Superior temporal gyrus (tissue), 1 donor: ENCODE data around the gene SLC19A1.
"Not testable (repeated sequence)": the region's sequence is repeated elsewhere in the genome, so short reads cannot be mapped to it uniquely, and the experiment has no call there.

ENCODE experiments used
- DNase-seq: peaks from one replicate; pipeline ENCODE4 v3.0.0-alpha.2; 2016; ENCODE audit errors: extremely low spot score

SLC19A1 gene

GRCh38 chr21:45576838-45577737 lies 34.8 kb upstream of the SLC19A1 start:
- no peak for DNase-seq

DNA sequence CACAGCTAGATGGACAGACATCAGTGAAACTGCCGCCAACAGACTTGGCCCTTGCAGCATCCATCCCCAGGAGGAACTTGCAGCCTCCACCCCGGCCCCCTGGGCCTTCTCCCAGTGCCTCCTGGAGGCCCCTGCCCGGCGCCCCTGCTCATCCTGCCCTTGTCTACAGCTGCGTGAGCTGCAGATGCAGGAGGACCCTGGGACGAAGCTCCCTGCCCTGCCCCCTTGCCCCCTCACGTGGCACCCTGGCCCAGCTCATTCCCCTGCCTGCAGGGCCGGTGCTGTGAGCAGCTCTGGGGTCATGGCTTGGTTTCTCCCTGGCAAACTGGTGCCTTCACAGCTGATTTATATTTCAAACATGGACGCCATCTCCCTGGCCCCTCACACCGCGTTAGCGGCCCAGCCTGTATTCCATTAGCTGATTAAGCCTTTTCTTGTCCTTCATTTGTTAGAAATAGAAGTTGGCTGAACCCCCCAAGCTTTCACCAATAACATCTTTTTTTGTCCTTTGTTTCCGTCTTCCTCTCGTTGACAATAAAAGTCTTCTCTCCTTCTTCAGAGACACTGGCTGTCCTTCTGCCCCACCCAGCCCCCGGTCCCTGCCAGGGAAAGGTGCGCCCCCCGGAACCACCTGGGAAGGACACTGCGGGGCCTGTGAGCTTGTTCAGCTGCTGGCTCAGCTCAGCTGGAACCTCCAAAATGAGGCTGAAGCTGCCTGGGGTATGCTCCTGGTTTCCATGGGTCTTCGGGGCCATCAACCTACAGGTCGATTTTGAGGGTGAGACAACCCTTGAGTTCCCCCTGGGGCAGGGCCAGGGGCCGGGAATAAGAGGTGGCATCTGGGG lies 34.0 kb upstream of the SLC19A1 start:
- no peak for DNase-seq

- DNase-seq: no peak
Observed at GRCh38 chr21:45575304-45575992, 33.2 kb upstream of the SLC19A1 start.

- DNase-seq: no peak
Observed at GRCh38 chr21:45574691-45575090, 32.5 kb upstream of the SLC19A1 start.

DNA sequence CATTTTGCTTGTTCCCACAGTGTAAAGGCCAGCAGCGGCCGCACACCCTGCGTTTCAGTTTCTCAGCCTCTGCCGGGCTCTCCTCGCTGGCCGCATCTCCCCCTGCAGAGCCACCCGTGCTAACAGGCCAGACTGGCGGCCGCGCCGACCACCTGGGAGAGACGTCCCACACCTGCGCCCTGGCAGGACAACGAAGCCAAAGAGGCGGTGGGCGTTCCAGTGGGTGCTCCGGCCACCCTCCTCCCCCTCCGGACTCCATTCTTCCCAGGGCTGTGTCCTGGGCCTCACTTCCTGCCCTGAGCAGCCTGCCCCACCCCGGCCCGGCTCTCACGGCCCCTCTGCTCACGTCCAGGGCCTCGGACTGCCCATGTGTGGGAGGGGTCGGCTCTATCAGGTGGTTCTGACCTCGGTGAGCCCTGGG lies 31.9 kb upstream of the SLC19A1 start:
- DNase-seq: no peak

DNA sequence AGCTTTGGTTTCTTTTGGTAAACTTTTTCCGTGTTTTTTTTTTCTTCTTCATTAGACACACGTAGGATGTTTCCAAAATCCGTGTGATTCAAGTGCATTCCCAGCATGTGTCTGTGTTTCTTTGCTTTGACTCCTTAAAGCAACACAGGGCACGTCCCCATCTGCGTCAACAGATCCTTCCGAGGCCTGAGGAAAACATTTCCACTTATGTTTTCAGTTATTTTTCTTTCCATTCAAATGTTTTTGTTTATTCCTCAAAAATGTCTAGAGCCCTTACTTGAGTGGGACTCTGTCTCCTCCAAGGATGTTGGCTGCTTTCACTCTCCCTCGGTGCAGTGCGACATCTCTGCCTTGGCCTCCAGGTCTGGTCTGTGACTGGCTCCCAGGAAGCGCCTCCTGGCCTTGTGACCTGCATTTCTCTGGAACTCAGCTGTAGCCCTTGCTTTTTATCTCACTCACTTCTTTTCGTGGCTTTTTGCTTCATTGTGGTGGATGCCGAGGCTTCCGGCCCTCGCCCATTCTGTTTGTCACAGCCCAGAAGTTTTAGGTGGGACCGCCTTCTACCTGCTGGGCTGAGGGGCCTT lies 31.3 kb upstream of the SLC19A1 start:
- DNase-seq: no peak

- no peak for DNase-seq
Observed at GRCh38 chr21:45572783-45573451, 30.7 kb upstream of the SLC19A1 start.

DNA sequence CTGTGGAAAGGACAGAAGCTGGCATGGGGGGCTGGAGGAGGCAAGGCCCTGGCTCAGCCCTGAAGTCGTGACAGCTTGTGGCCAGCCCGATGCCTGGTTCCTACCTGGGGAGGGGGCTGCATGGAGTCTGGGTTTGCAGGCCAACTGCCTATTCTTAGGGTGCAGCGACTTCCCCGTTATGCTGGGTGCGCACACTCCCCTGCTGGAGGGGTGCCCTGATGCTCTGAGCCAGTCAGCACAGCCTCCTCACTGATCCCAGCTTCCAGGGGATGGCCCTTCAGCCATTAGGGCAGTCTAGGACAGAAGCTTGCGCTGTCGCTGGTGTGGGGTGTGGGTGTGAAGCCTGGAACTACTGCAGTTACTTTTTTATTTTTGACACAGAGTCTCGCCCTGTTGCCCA lies 30.0 kb upstream of the SLC19A1 start:
- no peak for DNase-seq

- DNase-seq: no peak
Observed at GRCh38 chr21:45571641-45572040, 29.4 kb upstream of the SLC19A1 start.

- DNase-seq: no peak
Observed at GRCh38 chr21:45570826-45571601, 28.8 kb upstream of the SLC19A1 start.

DNA sequence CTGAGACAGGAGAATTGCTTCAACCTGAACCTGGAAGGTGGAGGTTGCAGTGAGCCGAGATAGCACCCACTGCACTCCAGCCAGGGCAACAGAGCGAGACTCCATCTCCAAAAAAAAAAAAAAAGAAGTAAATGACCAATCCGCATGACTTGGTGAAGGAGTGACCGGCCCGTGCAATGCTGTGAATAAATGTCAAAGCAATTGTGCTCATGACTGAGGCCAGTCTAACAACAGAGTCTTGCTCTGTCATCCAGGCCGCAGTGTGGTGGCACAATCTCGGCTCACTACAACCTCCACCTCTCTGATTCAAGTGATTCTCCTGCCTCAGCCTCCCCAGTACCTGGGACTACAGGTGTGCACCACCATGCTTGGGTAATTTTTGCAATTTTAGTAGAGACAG lies 27.8 kb upstream of the SLC19A1 start:
- DNase-seq: no peak

- no peak for DNase-seq
Observed at GRCh38 chr21:45568383-45568782, 26.1 kb upstream of the SLC19A1 start.

DNA sequence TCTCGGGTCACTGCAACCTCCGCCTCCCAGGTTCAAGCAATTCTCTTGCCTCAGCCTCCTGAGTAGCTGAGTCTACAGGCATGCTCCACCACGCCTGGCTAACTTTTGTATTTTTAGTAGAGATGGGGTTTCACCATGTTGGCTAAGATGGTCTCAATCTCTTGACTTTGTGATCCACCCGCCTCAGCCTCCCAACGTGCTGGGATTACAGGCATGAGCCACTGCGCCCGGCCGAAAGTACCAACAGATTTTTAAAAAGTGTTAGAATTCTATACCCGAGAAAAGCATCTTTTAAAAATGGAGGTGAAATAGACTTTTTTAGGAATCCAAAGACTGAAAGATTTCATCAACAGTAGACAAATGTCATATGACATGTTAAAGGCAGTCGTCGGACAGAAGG lies 21.9 kb upstream of the SLC19A1 start:
- DNase-seq: not testable (repeated sequence)

DNA sequence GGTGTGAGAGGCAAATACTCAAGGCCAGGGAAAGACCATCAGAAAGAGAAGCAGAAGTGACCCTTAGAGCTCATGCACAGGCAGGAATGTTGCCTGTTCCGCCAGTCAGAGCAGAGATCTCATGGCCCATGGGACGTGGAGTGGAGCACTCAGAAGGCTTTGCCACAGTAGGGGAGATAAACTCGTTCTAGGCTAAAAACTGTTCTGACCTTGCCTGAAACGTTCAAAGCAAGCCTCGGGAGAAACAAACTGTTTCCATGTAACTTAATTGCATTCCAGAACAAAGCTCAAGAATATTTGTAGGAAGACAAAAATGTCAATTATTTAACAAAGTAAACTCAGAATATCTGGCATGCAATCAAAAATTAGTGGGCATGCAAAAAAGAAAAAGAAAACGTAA lies 20.7 kb upstream of the SLC19A1 start:
- DNase-seq: no peak

- no peak for DNase-seq
Observed at GRCh38 chr21:45562402-45562801, 20.2 kb upstream of the SLC19A1 start.

DNA sequence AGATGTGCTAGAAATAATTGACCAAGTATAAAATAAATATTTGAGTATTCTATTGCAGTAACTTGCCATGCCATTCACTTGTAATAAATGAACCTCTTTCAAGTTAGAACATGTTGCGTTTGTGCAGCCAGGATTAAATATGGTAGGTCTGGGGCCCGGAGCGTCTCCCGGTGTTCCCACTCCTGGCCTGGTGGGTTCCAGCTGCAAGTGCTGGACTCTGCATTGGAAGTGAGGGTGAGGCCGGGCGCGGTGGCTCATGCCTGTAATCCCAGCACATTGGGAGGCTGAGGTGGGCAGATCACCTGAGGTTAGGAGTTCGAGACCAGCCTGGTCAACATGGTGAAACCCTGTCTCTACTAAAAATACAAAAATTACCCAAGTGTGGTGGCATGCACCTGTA lies 19.0 kb upstream of the SLC19A1 start:
- DNase-seq: not testable (repeated sequence)

DNA sequence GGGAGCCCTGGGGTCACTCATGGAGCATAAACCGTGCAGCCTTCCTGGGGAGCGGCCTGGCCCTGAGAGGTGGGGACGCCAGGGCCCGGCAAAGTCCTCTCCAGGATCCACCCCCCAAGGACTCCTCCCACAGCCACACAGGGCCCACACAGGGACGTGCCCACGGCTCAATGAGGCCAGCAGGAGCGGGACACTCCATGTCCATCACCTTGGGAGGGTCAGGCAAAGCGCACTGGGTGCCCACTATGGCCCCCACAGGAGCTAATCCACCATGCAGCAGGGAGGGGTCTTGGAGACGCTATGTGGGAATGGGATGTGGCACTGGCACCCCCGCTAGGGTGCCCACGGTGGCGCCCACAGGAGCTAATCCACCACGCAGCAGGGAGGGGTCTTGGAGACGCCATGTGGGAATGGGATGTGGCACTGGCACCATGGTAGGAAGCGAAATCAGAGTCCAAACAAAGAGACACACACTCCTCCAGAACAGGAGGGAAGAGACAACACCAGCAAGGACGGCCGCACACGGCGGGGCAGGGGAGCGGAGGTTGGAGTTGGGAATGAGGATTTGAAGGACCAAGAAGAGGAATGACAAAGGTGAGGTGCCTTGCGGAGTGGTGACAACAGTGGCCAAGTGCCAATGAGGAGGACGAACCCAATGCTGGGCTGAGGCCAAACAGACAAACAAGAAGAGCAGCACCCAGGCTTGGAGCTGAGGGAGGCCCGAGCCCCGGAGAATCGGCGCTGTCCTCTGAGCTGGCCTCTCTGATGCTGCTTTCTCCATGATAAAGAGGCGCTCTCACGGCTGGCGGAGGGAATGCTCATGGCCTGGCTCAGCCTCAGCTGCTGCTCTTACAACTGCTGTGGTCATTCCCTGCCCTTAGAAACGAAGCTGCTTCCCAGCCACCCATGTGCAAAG lies 18.1 kb upstream of the SLC19A1 start:
- DNase-seq: no peak

GRCh38 chr21:45559216-45560105 lies 17.2 kb upstream of the SLC19A1 start:
- no peak for DNase-seq
